Activated CD4-positive, alpha-beta T cell treated with anti-CD3 and anti-CD28 coated beads, Interleukin-2, amount 10 ng/mL, durations not matched to agents 7 days and 5 days (primary cell): Measurements from ENCODE around the gene DOCK10. TPM values are rescaled to one million over a fixed set of nuclear protein-coding genes. Genes with fewer than 3 reads are reported as not detected.
"Not testable (repeated sequence)": the region's sequence is repeated elsewhere in the genome, so short reads cannot be mapped to it uniquely, and the experiment has no call there.

Experiments
- CTCF ChIA-PET: fragments of 350-600 bp; sonication (Branson Sonifier 250); formaldehyde crosslinking; loops from one replicate; lab custom pipeline; 2021; ENCODE audit warnings: antibody characterized with exemption; lab: Charles Lee
- POLR2A ChIA-PET: fragments of 350-600 bp; sonication (Branson Sonifier 250); formaldehyde crosslinking; loops from one replicate; lab custom pipeline; 2021; ENCODE audit warnings: antibody characterized with exemption; lab: Charles Lee
- DNase-seq: peaks from one replicate; pipeline ENCODE4 v3.0.0-alpha.2; 2020
- H3K27ac Mint-ChIP-seq: one replicate; pipeline ENCODE4 v1.8.0; 2021; ENCODE audit warnings: mild to moderate bottlenecking, moderate library complexity, mixed read lengths
- H3K27me3 Mint-ChIP-seq: one replicate; pipeline ENCODE4 v1.8.0; 2021; ENCODE audit warnings: mixed read lengths
- H3K36me3 Mint-ChIP-seq: one replicate; pipeline ENCODE4 v1.8.0; 2021; ENCODE audit warnings: low read depth, mixed read lengths
- H3K4me1 Mint-ChIP-seq: one replicate; pipeline ENCODE4 v1.8.0; 2021; ENCODE audit warnings: mixed read lengths
- H3K4me3 Mint-ChIP-seq: one replicate; pipeline ENCODE4 v1.8.0; 2021; ENCODE audit warnings: mild to moderate bottlenecking, moderate library complexity, mixed read lengths
- H3K9me3 Mint-ChIP-seq: one replicate; pipeline ENCODE4 v1.8.0; 2021; ENCODE audit warnings: mixed read lengths
- total RNA-seq, 2 experiments: library from RNA; stranded (reverse); gene quantifications; one replicate each; pipeline ENCODE4 v1.2.3, GENCODE V29; 2021

DOCK10 gene
- total RNA-seq, 2 experiments from 2014 or later = 269 to 281 TPM

- Mint-ChIP-seq H3K4me3 (no peak overlapping the region), H3K27me3 (no peaks in the 10 kb centered on the region), H3K4me1 (peaks cover 77% of the 10 kb centered on the region), H3K27ac (peak overlapping the region; percentile 73), H3K9me3 (peaks cover 3% of the 10 kb centered on the region), H3K36me3 (peaks cover 63% of the 10 kb centered on the region)
- POLR2A ChIA-PET = interaction anchor here (0.6 to 1.4 kb wide), 2 partner anchors 20 to 36 kb away, joined by 3 to 5 read pairs; no protein-coding TSS in a partner anchor
- DNase-seq = no peak
- CTCF ChIA-PET = interaction anchor here (1.0 to 2.2 kb wide), 4 partner anchors 9 to 23 kb away, joined by 3 to 10 read pairs (median 3); no protein-coding TSS in a partner anchor
Observed at GRCh38 chr2:224948005-224948404, 94.3 kb downstream of the DOCK10 start.

- H3K27me3 Mint-ChIP-seq = no peaks in the 10 kb centered on the region
- peak overlapping the region; percentile 92 for H3K27ac Mint-ChIP-seq
- H3K9me3 Mint-ChIP-seq = peaks cover 3% of the 10 kb centered on the region
- POLR2A ChIA-PET = interaction anchor here (0.6 to 1.4 kb wide), 4 partner anchors 14 to 102 kb away, joined by 3 to 5 read pairs (median 4); no protein-coding TSS in a partner anchor
- peaks cover 74% of the 10 kb centered on the region for H3K4me1 Mint-ChIP-seq
- CTCF ChIA-PET = interaction anchor here (1.0 to 2.2 kb wide), 4 partner anchors 9 to 23 kb away, joined by 3 to 10 read pairs (median 3); no protein-coding TSS in a partner anchor
- DNase-seq = no peak
- peak overlapping the region; percentile 84 for H3K4me3 Mint-ChIP-seq
- H3K36me3 Mint-ChIP-seq = peaks cover 63% of the 10 kb centered on the region
Observed at GRCh38 chr2:224947566-224947965, 94.7 kb downstream of the DOCK10 start.

- ChIA-PET POLR2A (interaction anchor here (0.8 to 1.4 kb wide), 3 partner anchors 14 to 102 kb away, joined by 3 to 5 read pairs (median 4); no protein-coding TSS in a partner anchor), CTCF (interaction anchor here (1.0 to 2.2 kb wide), 3 partner anchors 10 to 19 kb away, joined by 3 to 10 read pairs (median 3); no protein-coding TSS in a partner anchor)
- Mint-ChIP-seq H3K4me3 (peak overlapping the region; percentile 84), H3K27me3 (no peaks in the 10 kb centered on the region), H3K36me3 (peaks cover 63% of the 10 kb centered on the region), H3K9me3 (no peaks in the 10 kb centered on the region), H3K27ac (peak overlapping the region; percentile 92), H3K4me1 (peaks cover 75% of the 10 kb centered on the region)
- peak; percentile 34 for DNase-seq
Observed at GRCh38 chr2:224946895-224947294, 95.4 kb downstream of the DOCK10 start.

- peak overlapping the region; percentile 88 for H3K27ac Mint-ChIP-seq
- H3K27me3 Mint-ChIP-seq = no peaks in the 10 kb centered on the region
- peaks cover 66% of the 10 kb centered on the region for H3K36me3 Mint-ChIP-seq
- H3K4me3 Mint-ChIP-seq = peak overlapping the region; percentile 84
- no peak for DNase-seq
- H3K4me1 Mint-ChIP-seq = peaks cover 74% of the 10 kb centered on the region
- peaks cover 3% of the 10 kb centered on the region for H3K9me3 Mint-ChIP-seq
- ChIA-PET CTCF (interaction anchor here (1.6 to 3.7 kb wide), 2 partner anchors 17 to 30 kb away, joined by 3 to 25 read pairs; no protein-coding TSS in a partner anchor), POLR2A (no interaction called here)
Observed at GRCh38 chr2:224944707-224945547, 97.3 kb downstream of the DOCK10 start.

- H3K27ac Mint-ChIP-seq = peak overlapping the region; percentile 88
- CTCF ChIA-PET = interaction anchor here (1.0 to 3.7 kb wide), 3 partner anchors 11 to 49 kb away, joined by 3 to 25 read pairs (median 5); no protein-coding TSS in a partner anchor
- not testable (repeated sequence) for H3K9me3 Mint-ChIP-seq, H3K27me3 Mint-ChIP-seq
- peak overlapping the region; percentile 84 for H3K4me3 Mint-ChIP-seq
- DNase-seq = peak; percentile 62
- peaks cover 73% of the 10 kb centered on the region for H3K4me1 Mint-ChIP-seq
- H3K36me3 Mint-ChIP-seq = peaks cover 59% of the 10 kb centered on the region
- POLR2A ChIA-PET = interaction anchor here (1.2 kb wide), 1 partner anchor 16 kb away, joined by 3 read pairs; no protein-coding TSS in a partner anchor
Observed at GRCh38 chr2:224943601-224944041, 98.6 kb downstream of the DOCK10 start.

- peaks cover 74% of the 10 kb centered on the region for H3K4me1 Mint-ChIP-seq
- ChIA-PET POLR2A (interaction anchor here (1.1 kb wide), 1 partner anchor 11 kb away, joined by 3 read pairs; no protein-coding TSS in a partner anchor), CTCF (interaction anchor here (0.9 to 3.7 kb wide), 4 partner anchors 9 to 121 kb away, joined by 3 to 25 read pairs (median 4); no protein-coding TSS in a partner anchor)
- H3K4me3 Mint-ChIP-seq = peak overlapping the region; percentile 63
- no peak for DNase-seq
- H3K9me3 Mint-ChIP-seq = peaks cover 3% of the 10 kb centered on the region
- H3K27me3 Mint-ChIP-seq = no peaks in the 10 kb centered on the region
- H3K27ac Mint-ChIP-seq = peak overlapping the region; percentile 80
- peaks cover 60% of the 10 kb centered on the region for H3K36me3 Mint-ChIP-seq
Observed at GRCh38 chr2:224941960-224942359, 100.3 kb downstream of the DOCK10 start.

- ChIA-PET POLR2A (no interaction called here), CTCF (interaction anchor here (1.3 to 1.6 kb wide), 2 partner anchors 10 to 60 kb away, joined by 3 to 5 read pairs; no protein-coding TSS in a partner anchor)
- H3K4me1 Mint-ChIP-seq = peaks cover 81% of the 10 kb centered on the region
- H3K9me3 Mint-ChIP-seq = peaks cover 3% of the 10 kb centered on the region
- DNase-seq = no peak
- peaks cover 59% of the 10 kb centered on the region for H3K36me3 Mint-ChIP-seq
- no peaks in the 10 kb centered on the region for H3K27me3 Mint-ChIP-seq
- no peak overlapping the region for H3K27ac Mint-ChIP-seq
- no peak overlapping the region for H3K4me3 Mint-ChIP-seq
Observed at GRCh38 chr2:224940618-224941017, 101.7 kb downstream of the DOCK10 start.

GRCh38 chr2:224938651-224939182 is 103.6 kb downstream of the DOCK10 start:
- DNase-seq = no peak
- Mint-ChIP-seq H3K27me3 (no peaks in the 10 kb centered on the region), H3K4me3 (peak overlapping the region; percentile 54), H3K27ac (peak overlapping the region; percentile 80), H3K9me3 (peaks cover 3% of the 10 kb centered on the region), H3K4me1 (peaks cover 86% of the 10 kb centered on the region), H3K36me3 (peaks cover 61% of the 10 kb centered on the region)
- ChIA-PET POLR2A (interaction anchor here (0.6 to 0.7 kb wide), 2 partner anchors 11 to 18 kb away, joined by 3 read pairs; no protein-coding TSS in a partner anchor), CTCF (interaction anchor here (0.6 to 1.6 kb wide), 5 partner anchors 11 to 54 kb away, joined by 3 to 5 read pairs (median 3); no protein-coding TSS in a partner anchor)

- peaks cover 66% of the 10 kb centered on the region for H3K36me3 Mint-ChIP-seq
- H3K27me3 Mint-ChIP-seq = no peaks in the 10 kb centered on the region
- H3K27ac Mint-ChIP-seq = peak overlapping the region; percentile 80
- H3K4me1 Mint-ChIP-seq = peaks cover 88% of the 10 kb centered on the region
- ChIA-PET CTCF (interaction anchor here (1.3 kb wide), 1 partner anchor 54 kb away, joined by 3 read pairs; no protein-coding TSS in a partner anchor), POLR2A (no interaction called here)
- no peak for DNase-seq
- peaks cover 3% of the 10 kb centered on the region for H3K9me3 Mint-ChIP-seq
- peak overlapping the region; percentile 54 for H3K4me3 Mint-ChIP-seq
Observed at GRCh38 chr2:224937887-224938286, 104.4 kb downstream of the DOCK10 start.

GRCh38 chr2:224934526-224935188 is 107.6 kb downstream of the DOCK10 start:
- Mint-ChIP-seq H3K27ac (no peak overlapping the region), H3K36me3 (peaks cover 74% of the 10 kb centered on the region), H3K27me3 (no peaks in the 10 kb centered on the region), H3K4me1 (peaks cover 92% of the 10 kb centered on the region), H3K9me3 (no peaks in the 10 kb centered on the region), H3K4me3 (no peak overlapping the region)
- CTCF ChIA-PET = interaction anchor here (1.7 kb wide), 1 partner anchor 15 kb away, joined by 6 read pairs; no protein-coding TSS in a partner anchor
- DNase-seq = no peak
- POLR2A ChIA-PET = no interaction called here

- peak overlapping the region; percentile 81 for H3K27ac Mint-ChIP-seq
- ChIA-PET POLR2A (interaction anchor here (0.6 to 1.2 kb wide), 2 partner anchors 13 to 120 kb away, joined by 4 to 5 read pairs; no protein-coding TSS in a partner anchor), CTCF (interaction anchor here (0.7 to 2.0 kb wide), 9 partner anchors 9 to 68 kb away, joined by 3 to 6 read pairs (median 3); no protein-coding TSS in a partner anchor)
- H3K4me1 Mint-ChIP-seq = peaks cover 93% of the 10 kb centered on the region
- DNase-seq = no peak
- H3K9me3 Mint-ChIP-seq = peaks cover 3% of the 10 kb centered on the region
- peaks cover 83% of the 10 kb centered on the region for H3K36me3 Mint-ChIP-seq
- H3K27me3 Mint-ChIP-seq = no peaks in the 10 kb centered on the region
- H3K4me3 Mint-ChIP-seq = peak overlapping the region; percentile 21
Observed at GRCh38 chr2:224933431-224933830, 108.8 kb downstream of the DOCK10 start.
